GM21390 (cell line): ENCODE results near the gene ASB15.
"Not testable (repeated sequence)": the region's sequence is repeated elsewhere in the genome, so short reads cannot be mapped to it uniquely, and the experiment has no call there.

Experiments
- ATAC-seq: cut with Tn5 transposase; IDR thresholded peaks from one replicate; pipeline ENCODE4 v1.9.1; 2021; ENCODE audit not compliant: unreplicated experiment

The ASB15 gene

DNA sequence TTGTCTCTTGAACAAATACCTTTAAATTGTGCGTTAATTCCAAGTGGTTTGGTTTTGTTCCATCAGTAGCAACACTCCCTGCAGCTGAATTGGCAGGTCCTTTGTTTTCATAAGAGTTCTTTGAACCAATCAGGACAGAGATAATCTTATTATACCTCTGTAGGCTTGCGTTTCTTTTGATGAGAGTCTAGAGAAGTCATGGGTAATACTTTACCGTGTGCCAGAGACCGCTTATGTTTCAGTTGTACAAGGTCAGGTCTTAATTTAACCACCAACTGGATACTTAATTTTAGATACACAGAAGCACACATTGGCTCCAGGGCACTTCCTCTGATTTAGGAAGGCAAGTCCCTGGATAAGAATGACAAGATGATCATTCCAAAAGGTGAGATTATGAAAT, at the start of gene ASB15:
ASB15 (plus strand) TSS at position 292 of the 400 bp plus-strand sequence. CDS start 12,682 bp downstream, outside the sequence.
- ATAC-seq = no peak

DNA sequence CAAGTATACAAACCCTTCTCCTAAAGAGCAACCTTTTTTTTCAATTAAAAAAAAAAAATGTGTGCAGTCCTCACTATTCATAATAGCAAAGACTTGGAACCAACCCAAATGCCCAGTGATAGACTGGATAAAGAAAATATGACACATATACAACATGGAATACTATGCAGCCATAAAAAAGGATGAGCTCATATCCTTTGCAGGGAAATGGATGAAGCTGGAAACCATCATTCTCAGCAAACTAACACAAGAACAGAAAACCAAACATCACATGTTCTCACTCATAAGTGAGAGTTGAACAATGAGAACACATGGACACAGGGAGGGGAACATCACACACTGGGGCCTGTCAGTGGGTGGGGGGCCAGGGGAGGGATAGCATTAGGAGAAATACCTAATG, 49.5 kb upstream of the ASB15 start:
- ATAC-seq = not testable (repeated sequence)

DNA sequence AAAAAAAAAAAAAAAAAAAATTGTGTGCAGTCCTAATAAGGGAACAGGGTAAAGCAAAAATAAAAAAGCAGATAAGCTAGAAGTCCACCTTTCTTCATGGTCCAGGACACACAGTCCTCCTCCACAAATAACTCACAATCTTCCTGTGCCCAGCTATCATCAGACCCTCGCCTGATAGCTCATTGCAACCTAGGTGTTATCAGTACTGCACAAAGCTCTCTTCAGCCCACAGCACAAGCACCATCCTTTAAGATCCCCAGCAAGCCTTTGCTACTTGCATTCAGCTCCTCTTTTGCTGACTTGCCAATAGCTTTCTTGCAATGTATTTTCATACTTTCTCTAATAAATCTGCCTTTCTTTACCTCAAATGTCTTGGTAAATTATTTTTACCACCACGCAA, 49.0 kb upstream of the ASB15 start:
- no peak for ATAC-seq

DNA sequence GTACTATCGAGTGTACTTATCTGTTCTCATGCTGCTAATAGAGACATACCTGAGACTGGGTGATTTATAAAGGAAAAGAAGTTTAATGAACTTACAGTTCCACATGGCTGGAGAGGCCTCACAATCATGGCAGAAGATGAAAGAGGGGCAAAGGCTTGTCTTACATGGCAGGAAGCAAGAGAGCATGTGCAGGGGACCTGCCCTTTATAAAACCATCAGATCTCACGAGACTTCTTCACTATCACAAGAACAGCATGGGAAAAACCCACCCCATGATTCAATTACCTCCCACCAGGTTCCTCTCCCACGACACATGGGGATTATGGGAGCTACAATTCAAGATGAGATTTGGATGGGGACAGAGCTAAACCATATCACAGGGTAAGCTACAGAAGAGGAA, 48.5 kb upstream of the ASB15 start:
- ATAC-seq = no peak

DNA sequence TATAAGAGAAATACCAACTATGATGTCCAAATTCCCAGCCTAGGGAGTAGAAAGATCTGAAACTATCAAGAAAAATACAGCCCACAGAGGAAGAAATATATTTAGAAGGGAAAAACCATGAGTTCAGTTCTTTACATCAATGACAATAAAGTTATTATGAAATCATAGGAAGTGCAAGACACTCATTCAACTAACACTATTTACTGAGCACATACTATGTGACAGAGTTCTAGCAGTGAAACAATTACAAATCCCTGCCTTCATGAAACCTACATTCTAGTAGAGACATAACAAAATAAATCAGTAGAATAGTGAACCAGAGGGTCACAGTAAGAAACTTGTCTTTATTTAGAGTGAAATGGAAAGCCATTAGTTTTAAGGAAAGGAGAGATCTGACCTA, 46.1 kb upstream of the ASB15 start:
- no peak for ATAC-seq

DNA sequence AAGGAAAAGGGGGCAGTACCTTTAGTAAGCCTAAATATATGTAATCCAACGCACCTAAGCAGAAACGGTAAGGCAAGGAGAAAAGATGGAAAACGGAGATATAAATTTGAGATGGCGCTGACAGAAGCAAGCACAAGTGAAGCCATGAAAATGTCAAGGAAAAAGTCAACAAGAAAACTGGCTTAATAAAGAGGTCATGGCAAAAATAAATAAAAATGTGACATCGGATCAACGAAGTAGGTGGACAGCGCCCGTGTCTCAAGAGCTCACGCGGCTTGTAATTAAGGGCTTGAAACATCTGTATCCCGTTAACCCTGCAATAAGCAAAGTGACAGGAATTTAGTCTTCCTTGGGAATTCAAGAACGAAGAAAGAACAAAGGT, 44.6 kb upstream of the ASB15 start:
- no peak for ATAC-seq

DNA sequence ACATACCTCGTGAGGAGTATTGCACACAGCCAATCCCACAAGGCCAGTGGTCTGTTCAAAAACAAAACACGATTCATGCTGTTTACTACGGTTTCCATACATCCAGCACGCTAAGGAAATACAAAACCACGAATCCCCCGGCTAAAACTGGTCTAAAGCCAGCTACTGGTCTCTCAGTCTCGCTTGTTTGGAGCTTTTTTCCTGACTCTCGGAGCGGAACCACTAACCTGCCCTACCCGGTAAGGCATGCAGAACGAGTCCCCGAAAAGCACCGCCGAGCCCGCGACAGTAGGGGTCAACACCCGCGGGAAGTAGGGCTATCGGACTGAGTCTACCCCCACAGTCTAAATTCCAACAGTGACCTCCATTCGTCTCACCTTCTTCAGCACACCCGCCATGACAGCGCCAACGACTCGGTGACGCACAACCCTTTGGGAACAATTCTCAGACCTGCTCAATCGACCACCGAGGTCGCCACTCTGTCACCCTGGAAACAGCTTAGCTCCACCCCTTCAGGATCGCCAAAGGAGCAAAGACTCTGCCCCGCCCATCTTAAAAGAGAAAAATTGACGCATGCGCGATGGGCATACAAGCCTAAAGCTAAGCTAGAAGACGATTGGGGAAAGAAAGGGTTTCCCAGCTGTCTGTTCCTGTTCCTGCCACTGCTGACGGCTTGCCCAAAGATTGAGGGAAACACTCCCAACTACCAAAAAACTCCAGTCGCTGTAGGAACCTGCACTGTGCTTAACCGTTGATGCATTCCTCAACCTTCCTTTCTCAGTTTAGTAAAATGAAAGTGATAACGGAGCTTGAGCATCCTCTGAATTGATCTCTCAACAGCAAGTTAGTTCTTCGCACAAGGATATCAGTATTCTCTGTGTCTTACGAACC, 44.0 kb upstream of the ASB15 start, which contains the start of gene NDUFA5:
NDUFA5 (minus strand) TSS at position 421 of the 891 bp plus-strand sequence; CDS start at position 398, 23 bp downstream.
- peak; percentile 98 for ATAC-seq

DNA sequence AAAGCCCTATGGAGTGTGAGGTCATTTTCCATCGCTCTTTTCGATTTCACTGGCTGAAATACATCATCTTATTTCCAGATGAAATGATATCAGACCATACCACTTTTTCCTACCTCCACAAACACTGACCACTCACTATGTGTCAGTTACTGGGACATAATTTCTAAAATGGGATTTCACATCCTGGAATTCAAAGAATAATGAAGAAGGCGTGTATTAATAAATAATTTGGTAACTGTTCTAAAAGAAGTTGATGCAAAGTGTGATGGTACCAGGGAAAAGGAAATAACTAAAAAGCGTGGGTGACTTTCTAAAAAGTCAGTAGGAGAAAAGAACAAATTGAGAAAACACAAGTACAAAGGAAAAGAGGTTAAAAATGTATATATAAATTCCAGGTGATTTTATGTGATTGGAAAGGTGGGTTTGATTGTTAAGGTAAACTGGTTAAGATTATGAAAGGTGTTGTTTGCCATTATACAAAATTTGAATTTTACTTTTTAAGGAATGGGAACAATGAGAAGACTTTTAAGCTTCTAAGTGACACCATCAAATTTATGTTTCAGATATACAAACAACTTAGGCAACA, 43.2 kb upstream of the ASB15 start:
- no peak for ATAC-seq

DNA sequence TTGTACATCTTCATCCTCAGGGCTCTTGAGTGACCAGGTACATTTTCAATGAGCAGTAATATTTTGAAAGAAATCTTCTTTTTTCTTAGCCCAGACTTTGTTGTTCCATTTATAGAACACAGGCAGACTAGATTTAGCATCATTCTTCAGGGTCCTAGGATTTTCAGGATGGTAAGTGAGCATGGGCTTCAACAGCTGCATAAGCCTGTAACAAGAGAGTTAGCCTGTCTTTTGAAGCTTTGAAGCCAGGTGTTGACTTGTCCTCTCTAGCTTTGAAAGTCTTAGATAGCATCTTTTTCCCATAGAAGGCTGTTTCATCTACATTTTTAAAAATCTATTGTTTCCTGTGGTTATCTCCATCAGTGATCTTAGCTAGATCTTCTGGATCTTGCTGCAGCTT, 39.5 kb upstream of the ASB15 start:
- ATAC-seq = no peak

DNA sequence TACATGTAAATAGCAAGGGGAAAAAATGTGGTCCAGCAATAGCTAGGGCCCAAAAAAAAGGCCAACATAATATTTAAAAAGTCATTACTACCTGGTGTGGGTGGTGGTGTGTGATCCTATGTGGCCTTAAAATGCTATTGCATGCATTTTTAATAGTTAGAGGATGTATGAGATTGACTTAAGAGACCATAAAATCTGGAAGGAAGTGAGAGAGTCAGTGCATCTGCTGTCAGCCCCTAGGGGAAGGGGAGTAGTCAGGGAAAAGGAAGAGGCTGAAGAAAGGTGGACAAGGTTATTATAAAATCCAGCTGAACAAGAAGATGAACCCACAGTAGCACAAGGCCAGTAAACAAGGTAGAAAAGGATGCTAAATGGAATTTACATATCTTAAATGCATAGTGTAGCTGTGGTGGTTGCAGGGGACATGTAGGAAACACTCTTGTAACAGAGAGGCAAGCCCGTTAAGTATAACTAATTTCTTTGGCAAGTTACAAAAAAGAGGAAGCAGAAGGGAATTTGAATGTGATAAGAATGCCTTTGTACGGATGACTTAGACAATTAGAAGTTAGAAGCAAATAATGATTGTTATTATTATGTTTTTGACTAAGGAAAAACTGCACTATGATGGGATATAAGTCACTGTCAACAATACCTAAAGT, 32.1 kb upstream of the ASB15 start:
- ATAC-seq = no peak

DNA sequence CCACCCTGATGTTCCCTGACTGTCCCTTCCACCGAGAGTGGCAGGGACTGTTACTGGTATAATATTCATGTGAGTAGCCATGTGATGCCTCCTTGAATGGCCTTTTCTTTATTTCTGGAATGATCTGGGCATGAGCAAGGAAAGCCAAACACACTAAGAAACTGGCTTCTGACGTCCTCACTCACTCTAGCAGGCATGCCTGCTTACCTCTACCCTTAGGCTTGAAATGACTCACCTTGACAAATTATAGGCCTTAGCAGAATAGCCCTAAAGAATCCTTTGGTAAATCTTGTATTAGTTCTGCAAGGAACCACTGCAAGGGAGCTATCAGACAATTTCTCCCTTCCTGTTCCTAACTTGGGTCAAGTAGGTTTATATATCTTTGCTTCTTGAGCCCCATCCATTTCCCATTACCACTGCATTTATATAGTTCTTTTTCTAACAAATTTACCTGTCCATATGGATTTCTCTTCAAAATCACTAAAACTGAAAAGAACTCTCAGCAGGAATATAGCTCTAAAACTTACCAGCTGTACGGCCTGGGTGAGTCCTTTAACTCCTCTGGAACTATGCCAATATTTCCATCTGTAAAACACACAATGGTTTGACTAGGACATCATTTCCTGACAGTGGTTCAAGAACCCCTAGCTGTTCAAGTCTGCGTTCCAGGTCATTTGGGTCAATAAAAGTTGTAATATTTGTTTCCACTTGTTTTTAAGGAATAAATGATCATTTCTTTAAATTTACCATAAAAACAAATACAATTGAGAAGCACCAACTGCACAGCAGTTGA, 31.0 kb upstream of the ASB15 start:
- ATAC-seq = no peak

DNA sequence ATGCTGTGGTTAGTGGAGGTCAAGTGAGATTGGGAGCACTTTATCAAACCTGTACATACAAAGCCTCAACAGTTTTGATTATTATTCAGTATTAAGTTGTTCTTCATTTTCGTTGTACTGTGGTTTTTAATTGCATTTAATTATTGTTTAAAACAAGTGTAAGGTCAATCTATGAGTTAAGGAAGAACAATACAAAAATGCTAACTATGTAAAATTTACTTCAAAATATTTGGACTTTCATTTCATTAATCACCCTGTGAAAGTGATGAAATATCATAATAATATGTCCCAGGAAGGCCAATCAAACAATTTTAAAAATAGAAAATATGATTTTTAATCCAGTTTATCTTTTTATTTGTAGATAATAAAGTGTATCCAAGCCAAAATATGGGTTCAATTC, 30.4 kb upstream of the ASB15 start:
- no peak for ATAC-seq

DNA sequence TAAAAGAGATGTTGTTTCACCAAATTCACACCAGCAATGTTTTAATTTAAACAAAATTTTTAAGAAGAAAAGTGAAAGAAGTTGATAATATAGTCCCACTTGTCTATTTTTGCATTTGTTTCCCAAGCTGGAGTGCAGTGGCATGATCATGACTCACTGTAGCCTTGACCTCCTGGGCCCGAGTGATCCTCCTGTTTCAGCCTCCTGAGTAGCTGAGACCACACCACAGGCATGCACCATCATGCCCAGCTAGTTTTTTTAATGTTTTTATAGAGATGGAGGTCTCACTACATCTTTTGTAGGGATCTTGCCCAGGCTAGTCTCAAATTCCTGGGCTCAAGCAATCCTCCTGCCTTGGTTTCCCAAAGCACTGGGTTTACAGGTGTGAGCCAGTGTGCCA, 29.9 kb upstream of the ASB15 start:
- no peak for ATAC-seq

DNA sequence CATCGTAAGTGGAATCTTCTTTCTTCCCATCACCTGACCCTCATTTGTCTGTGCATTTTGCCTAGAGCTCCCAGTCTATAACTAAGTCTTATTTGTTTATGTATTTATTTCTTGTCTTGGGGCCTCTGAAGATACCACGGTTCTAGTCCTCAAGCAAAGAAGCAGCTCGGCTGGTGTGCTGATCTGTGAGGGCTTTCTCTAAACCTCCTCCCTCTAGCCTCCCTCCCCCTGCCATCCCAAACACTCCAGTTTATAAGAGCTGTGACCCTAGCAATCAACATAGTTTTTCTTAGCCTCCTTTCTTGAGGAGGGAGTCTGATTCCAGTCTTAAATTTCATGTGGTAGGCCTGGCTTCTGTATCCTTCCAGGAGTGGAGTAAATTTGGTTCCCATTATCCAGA, 28.3 kb upstream of the ASB15 start:
- ATAC-seq = no peak

DNA sequence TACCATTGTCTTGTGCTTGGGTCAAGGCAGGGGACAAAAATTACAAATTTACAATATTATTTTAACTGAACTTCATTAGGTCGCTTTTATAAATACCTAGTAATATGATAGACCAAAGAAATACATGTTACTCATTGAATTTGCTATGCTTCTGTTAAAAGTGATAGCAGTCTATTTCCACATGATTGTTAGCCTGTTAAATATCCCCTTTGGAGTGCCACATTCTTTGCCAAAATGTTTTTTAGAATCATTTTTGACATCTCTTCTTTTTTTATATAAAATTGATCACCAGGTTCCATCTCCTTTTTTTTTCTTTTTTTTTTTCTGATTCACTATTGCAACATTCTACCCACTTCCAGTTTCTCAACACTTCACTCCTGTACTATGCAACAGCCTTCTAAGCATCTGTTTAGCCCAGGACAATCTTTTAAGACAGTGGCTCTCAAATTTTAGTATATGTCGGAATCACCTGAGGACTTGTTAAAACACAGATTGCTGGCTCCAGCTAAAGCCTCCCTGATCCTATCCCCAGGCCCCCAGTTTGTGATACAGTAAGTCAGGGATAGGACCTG, 27.6 kb upstream of the ASB15 start:
- no peak for ATAC-seq

DNA sequence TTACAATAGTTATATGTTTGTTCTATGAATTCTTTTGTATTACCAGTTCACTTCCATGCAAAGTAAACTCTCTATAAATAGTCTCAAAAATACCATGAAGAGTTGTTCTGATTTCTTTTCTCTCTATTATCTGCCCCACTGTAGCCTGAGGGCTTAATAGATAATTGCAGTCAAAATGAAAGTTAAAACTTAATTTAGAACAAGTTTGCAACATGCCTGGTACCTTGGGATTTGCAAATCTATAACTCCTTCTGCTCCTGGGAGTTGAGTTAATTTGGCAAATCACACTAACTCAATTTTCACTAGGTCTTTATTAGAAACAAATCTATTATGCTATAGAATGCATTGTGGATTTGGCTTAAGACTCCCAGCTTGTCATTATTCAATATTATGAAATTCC, 22.2 kb upstream of the ASB15 start:
- no peak for ATAC-seq

DNA sequence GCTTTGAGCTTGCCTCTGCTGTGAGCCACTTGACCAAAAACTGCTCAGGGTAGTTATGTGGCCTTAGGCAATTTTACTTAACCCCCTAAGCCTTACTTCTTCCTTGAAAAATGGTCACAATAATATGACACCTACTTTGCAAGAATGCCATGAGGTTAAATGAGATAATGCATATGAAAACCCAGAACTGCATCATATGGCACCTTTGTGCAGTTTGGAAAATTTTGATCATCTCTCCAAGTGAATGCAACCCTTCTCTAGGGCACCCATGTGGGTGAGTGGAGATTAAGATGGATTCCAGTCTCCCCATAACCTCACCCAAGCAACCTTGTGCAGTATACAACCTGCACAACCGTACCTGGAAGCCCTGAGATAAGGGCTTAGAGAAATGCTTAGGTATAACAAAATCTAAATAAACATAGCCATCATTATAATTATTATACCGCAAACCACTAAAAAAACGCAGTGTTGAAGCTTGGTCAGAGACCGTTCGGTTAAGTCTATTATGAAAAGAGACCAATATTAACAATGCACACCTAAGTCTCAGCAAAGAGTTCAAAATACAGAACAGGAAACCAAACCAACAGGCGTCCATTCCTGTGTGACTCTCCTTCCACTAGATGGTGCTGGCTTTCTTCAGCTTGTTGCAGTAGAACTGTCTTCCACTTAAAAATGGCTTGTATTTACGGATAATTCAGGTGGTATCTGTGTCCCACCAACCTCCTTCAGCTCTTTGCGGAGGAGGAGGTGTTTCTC, 21.0 kb upstream of the ASB15 start:
- peak; percentile 78 for ATAC-seq

DNA sequence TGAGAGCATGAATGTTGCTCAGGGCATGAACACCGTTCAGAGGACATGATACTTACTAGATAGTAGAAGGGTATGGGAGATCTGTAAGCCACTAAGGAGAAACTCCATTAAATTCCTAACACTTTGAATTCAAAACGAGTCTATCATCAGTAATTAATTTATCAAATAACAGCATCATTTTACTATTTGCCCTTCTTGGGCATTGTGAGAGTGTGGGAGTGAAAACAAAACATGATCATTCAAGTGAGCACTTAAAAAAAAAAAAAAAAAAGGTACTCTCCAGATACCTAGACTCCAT, 20.5 kb upstream of the ASB15 start:
- ATAC-seq = peak; percentile 7

DNA sequence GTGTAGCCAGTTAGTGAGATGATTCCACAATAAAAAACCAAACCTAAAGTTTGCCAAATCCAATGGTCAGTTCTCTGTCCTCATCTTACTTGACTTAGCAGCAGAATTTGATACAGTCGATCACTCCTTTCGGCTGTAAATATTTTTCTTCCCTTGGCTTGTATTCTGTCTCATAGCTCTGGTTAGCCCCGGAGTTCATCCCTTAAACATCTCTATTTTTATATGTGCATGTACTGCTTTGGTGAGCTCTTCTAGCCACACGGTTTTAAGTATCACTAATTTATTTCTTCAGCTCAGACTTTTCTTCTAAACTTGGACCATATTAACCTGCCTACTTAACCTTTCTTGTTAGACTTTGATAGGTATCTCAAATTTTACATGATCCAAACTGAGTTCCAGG, 17.8 kb upstream of the ASB15 start:
- ATAC-seq = no peak

DNA sequence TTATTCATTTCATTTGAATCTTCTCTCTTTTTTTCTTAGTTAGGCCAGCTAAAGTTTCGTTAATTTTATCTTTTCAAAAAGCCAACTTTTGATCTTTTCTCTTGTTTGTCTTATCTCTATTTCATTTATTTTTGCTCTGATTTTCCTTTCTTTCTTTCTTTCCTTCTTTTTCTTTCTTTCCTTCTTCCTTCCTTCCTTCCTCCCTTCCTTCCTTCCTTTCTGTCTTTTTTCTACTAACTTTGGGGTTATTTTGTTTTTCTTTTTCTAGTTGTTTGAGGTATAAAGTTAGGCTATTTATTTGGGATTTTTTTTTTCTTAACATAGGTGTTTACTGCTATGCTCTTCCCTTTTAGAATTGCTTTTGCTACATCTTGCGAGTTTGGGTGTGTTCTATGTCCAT, 13.2 kb upstream of the ASB15 start:
- no peak for ATAC-seq
